ENCODE results near the gene ZNF521.

- no peak for TF ChIP-seq CTCF (IDR thresholded peaks at IDR 0.05; ENCODE audit: insufficient read depth, low read length, poor library complexity, severe bottlenecking)
- no peak for TF ChIP-seq EZH2phosphoT487 (conservative IDR thresholded peaks at IDR 0.05; ENCODE audit: low read length)
Observed at GRCh38 chr18:25061395-25061794, 290.6 kb downstream of the ZNF521 start.

All from SU-DHL-6 (cell line).